HG02798 (cell line): Measurements from ENCODE around the gene NUMBL.

Experiments
- ATAC-seq: cut with Tn5 transposase; IDR thresholded peaks from one replicate; pipeline ENCODE4 v1.9.1; 2021; ENCODE audit warnings: mild to moderate bottlenecking; ENCODE audit not compliant: unreplicated experiment, poor library complexity

NUMBL gene

DNA sequence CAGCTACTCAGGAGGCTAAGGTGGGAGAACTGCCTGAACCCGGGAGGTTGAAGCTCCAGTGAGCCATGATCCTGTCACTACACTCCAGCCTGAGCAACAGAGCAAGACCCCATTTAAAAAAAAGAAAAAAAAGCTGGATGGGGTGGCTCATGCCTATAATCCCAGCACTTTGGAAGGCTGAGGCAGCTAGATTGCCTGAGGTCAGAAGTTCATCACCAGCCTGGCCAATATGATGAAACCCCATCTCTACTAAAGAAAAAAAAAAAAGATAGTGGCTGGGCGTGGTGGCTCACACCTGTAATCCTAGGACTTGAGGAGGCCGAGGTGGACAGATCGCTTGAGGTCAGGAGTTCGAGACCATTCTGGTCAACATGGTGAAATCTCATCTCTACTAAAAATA, 74.3 kb downstream of the NUMBL start:
- ATAC-seq, result no peak
